ENCODE measurements around the gene LMO7.

DNA sequence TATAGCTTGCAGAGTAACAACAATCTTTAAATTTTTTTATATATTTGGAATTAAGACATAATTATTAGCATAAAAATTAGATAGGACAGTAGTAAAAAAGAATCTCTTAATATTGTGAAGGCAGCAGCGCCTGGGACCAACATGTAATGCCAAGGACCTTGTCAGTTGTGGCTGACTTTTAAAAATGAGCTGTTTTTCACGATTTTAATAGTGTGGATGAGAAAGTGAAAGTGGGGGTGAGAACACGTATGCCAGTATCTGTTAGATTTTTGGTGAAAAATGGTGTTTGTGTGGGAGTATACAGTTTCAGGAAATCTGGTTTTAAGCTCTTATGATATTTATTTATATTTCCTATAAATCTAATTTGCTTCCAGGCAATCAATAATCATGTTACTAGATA is 125.2 kb downstream of the LMO7 start:
- TF ChIP-seq NFIC (IDR thresholded peaks at IDR 0.05), result no peak
- TF ChIP-seq RAD21 (IDR thresholded peaks at IDR 0.05; ENCODE audit: low read depth), result no peak
- TF ChIP-seq, protein P1, sequence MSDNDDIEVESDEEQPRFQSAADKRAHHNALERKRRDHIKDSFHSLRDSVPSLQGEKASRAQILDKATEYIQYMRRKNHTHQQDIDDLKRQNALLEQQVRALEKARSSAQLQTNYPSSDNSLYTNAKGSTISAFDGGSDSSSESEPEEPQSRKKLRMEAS (IDR thresholded peaks at IDR 0.05), result no peak
- TF ChIP-seq CREB1 (IDR thresholded peaks at IDR 0.05; ENCODE audit: low read depth), result no peak
